T-helper 1 cell treated with Interleukin-12 subunit alpha and Interleukin-12 subunit beta and Interleukin-4 antibody, amounts not matched to agents 30 ng/mL and 1 ng/mL, for 36 hours (primary cell): ENCODE results near the gene MTHFD1L. TPM values are rescaled to one million over a fixed set of nuclear protein-coding genes. Genes with fewer than 3 reads are reported as not detected.

Experiments
- intact Hi-C: fragments of 100-400 bp; cut with micrococcal nuclease; formaldehyde crosslinking; loops from one replicate; pipeline ENCODE4 v1.15.1; 2024
- total RNA-seq: library from RNA; stranded (reverse); gene quantifications from 2 replicates; pipeline ENCODE4 v1.2.3, GENCODE V29; 2022

The MTHFD1L gene
- total RNA-seq, 1 donor from 2014 or later = 51.7 TPM

DNA sequence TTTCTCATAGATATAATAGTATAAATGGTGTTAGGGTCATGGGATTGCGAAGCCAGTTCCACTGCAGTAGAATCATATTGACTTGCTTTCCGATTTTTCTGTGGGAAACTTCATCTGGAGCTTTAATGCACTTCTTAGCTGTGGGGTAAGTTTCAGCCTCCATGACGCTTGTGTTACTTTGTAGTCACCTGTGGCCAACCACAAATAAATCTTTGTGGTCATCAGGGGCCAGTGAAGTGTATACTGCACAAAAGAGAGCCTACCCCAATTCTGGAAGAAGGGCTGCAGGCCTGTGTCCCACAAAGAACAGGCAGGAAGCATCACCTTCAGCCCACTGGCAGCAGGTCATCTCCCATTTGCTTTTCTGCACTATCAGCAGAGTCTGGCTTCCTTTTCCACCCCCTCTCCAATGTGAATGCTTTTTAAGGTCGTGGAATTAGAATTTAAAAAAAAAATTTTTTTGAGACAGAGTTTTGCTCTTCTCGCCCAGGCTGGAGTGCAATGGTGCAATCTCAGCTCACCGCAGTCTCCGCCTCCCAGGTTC is 32.0 kb downstream of the MTHFD1L start:
- intact Hi-C loops = no loop called here

DNA sequence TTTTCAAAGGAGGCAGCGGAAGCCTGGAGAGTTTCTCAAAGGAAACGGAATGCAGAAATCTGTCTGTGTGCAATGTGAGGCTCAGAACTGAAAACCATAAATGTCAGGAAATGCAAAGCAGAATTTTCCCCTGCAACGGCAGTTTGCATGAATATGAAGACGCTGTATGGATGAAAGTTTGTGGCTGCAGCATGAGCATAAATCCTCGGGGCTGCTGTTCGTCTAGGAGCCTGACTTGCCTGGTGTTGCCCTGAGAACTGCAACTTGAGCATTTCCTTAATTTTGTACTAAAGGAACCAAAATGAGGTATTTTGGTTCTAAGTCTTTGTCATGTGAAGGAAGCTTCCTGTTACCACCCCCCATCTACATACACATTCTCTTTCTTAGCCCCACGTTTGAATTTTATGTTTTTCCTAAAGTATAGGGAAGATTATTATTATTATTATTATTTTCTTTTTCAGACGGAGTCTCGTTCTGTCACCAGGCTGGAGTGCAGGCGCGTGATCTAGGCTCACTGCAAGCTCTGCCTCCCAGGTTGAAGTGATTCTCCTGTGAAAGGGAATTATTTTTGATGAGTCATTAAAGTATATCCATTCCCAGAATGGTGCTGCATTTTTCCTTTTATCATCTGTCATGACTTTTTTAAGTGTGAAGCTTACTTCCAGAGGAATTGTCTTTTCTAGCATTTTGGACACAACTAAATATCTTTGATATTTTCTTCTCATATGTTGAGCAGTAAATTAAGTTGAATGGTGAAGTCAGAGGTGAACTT is 33.1 kb downstream of the MTHFD1L start:
- intact Hi-C loops = no loop called here

DNA sequence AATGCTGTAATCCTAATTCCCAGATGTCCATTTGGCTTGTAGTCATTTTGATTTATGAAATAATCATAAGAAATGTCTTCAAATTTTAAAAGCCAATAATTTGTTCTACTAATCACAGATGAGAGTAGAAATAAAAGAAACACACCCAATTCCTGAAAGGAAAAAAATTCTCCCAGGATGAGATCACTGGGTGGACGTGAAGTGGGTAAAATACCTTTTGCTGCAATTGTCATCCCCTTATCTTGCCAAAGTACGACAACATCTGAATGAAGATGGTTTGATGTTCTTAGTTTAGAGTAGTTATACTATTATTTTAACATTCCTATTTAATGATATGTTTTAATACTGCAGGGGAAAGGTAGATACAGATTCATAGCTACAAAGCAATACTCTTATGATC is 33.7 kb downstream of the MTHFD1L start:
- intact Hi-C loops = no loop called here

DNA sequence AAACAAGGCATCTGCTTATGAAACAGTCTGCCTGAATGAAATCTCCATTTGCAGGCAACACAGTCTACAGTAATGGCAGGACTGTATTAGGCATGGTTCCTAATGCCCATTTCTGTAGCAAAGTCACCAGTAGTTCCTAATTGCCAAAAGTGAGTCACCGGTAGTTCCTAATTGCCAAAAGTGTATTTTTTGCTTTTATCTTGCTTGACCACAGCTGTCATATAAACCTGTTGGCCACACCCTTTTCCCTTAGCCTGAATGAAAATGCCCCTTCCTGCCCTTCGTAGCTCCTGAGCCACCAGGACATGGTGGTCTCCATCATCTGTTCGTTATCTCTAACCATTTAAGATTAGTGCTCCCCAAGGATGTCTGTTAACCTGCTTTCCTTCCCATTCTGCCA is 34.5 kb downstream of the MTHFD1L start:
- intact Hi-C loops = no loop called here

DNA sequence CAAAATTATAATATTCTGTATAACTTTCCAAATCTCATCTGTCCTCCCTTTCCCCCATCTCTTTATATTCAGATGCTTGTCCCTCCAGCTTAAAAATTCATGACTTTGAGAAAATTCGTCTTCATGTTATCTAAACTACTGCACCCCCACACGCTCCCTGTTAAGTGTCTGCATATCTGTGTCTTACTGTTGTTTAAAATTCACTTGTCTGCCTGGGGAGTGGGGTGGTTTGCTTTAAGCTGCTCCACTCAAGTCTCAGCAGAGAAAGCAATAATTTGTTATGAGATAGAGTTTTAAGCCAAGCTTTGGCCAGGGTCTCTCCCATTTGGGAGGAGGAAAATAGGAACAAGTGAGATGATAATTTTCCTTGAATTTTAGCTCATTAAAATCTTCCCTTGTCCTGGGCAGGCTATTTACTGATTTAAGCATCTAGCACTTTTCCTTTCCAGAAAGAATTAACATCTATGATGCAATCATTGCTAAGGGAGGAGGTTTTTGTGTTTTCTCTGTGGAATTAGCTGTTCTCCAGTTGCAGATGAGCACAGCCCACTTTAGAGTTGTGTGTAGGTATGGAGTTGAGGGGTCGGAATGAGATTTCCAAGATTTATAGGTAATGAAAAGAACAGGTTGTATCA is 36.8 kb downstream of the MTHFD1L start:
- intact Hi-C loops = no loop called here

DNA sequence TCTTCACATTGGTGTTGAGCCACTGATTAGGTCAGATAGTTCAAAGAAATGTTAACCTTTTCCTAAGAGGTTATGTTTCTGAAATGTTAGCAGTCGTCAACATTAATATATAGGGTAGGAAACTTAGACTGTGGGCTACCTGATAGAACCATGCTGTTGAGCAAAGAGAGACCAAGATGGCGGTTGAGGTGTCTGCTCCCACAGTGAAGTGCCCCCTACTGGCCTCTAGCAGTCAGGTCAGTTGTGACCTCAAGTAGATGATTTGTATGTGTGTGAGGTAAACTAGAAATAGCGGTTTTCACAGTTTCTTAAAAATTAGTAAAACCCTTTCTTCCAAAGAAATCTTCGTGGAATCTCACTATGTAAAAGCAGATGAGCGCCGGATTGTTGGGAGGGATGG is 40.3 kb downstream of the MTHFD1L start:
- intact Hi-C loops = no loop called here

DNA sequence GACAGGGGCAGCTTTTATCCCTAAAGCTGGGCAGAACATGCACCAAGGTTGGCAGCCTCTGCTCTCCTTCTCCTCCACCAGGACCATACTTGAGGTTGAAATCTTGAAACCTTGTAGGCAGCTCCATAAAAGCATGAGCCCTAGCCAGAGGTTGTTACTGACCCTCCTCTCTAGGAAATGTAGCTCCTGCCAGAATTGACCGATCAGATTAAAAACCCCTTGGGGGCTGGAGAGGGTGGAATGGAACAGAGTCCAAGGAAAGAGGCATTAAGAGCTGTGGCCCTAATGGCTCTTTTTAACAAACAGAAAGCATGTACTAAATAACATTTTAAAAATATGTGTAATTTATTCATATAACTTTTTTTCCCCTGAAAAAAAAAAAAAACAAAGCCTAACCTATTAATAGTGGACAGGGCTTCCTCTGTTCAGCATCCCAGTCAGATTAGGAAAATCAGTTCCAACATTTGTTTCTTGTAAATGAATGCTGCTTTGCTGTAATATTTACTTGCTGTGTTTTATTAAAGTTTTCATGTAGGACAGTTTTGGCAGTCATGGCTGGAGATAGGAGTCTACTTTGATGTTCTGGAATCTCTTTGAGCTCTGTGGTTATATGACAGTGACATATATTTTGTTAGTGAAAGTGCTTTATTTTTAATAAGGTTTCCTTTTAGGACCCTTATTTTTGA is 41.3 kb downstream of the MTHFD1L start:
- intact Hi-C loops = no loop called here

DNA sequence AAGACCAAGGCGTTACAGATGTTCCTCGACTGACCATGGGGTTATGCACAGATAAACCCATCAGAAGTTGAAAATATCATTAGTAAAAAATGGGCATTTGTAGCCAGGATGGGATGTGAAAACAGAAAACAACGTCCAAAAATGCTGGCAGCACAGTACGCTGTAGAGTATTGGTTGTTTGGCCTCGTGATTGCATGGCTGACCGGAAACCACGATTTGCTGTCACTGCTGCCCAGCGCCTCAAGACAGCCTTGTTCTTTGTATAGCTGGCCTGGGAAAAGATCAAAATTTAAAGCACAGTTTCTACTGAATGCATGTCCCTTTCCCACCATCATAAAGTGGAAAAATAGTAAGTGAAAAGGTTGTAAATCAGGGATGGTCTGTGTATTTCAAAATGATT is 41.9 kb downstream of the MTHFD1L start:
- intact Hi-C loops = no loop called here

DNA sequence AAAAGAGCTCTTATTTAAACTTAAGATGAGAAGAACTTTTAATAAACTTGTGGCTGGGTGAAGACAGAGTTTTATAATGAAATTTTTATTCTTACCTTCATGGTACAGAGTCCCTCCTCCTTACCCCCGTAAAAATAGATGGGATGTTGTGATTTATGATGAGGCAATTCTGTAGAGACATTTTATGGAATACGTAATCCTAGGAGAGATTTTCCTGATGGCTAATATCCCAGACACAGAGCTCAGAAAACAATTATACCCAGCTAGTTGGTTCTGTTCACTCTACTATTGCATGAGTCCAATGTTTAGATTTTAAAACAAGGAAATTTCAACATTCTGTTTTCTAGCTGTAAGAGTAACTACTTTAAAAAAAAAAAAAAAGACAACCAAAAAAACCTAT is 43.4 kb downstream of the MTHFD1L start:
- intact Hi-C loops = no loop called here

DNA sequence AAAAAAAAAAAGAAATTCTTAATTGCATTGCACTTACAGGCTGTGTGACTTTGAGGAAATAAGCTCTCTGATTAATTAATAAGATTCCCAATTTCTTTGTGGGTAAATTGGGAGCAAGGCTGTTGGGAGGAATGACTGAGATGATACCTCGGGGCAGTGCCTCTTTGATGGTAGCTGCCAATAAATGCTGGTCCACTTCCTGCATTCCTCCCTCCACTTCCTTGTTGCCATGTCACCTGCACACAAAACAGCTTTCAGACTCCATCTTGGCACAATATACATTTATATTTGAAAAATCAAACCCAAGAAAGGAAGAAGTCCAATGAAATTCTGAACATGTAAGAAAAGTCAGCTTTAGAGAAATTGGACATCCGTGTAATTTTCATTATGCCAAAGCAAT is 45.1 kb downstream of the MTHFD1L start:
- intact Hi-C loops = no loop called here

DNA sequence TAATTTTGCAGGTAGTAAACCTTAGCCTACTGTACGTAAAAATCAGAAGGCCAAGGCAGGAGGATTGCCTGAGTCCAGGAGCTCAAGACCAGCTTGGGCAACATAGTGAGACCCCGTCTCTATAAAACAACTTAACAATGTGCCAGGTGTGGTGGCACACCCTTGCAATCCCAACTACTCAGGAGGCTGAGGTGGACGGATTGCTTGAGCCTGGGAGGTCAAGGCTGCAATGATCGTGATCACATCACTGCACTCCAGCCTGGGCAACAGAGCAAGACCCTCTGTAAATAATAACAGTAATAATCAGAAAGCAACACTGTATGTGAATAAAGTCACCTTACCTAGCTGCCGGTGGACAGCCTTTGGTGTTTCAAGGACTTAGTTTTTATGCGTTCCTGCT is 48.9 kb downstream of the MTHFD1L start:
- intact Hi-C loops = no loop called here

DNA sequence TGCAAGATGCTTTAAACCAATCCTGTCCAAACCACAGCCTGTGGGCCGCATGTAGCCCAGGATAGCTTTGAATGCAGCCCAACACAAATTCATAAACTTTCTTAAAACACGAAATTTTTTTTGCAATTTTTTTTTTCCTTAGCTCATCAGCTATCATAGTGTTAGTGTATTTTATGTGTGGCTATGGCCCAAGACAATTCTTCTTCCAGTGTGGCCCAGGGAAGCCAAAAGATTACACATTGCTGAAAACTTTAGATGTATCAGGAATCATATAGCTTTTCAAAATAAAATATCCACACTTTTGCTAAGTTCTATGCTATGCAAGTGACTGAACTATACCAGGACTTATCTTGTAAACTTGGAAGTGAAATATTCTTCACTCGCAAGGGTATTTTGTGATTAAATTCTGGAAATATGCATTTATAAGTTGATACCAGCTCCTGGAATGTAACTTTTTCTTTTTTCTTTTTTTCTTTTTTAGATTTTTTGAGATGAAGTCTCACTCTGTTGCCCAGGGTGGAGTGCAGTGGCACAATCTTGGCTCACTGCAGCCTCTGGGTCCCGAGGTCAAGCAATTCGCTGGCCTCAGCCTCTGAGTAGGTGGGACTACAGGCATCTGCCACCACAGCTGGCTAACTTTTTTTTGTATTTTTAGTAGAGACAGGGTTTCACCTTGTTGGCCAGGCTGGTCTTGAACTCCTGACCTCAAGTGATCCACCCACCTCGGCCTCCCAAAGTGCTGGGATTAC is 49.8 kb downstream of the MTHFD1L start:
- intact Hi-C loops = no loop called here

DNA sequence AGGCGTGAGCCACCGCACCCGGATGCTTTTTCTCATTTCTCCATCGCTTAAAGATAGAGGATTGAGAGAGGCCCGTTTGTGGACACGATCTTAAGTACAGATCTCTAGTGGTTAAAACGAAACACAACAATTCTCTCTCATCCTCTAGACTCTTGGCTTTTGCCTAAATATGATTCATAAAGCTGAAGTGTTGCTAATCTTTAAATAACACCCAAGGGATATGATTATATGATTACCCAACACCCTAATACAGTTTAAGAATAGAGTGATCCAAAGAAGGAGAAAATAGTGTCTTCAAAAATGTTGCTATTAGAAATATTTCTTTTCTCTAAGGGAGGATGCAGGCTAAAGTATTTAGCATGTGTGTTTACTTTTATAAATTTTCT is 50.4 kb downstream of the MTHFD1L start:
- intact Hi-C loops = no loop called here

DNA sequence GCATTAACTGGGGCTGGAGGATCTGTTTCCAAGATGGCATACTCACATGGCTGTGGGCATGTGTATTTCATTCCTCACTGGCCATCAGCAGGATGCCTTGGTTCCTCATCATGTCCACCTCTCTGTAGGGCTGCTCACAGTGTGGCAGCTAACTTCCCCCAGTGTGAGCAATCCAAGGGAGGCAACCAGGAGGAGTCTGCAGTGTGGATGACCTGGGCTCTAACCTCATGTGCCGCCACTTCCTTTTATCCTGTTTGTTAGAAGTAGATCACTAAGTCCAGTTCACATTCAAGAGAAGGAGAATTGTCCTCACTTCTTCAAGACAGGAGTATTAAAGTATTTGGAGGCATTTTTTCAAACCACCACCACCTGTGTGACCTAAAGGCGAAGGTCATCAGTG is 54.4 kb downstream of the MTHFD1L start:
- intact Hi-C loops = no loop called here

DNA sequence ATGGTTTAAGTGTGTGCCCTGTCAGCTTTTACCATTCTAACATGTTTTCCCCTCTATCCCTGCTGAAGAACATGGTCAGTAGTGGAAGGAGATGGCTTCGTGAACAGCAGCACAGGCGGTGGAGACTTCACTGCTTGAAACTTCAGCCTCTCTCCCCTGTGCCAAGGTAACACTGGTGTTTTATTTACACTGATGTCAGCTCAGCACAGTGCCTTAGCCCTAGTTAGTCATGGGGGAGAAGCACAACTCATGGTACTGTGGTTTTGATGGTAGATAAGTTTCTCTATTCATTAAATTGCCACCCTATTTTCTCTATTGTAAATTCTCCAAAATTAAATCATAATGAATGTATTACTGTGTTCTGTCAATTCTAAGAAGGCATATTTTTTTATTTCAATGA is 56.6 kb downstream of the MTHFD1L start:
- intact Hi-C loops = no loop called here

DNA sequence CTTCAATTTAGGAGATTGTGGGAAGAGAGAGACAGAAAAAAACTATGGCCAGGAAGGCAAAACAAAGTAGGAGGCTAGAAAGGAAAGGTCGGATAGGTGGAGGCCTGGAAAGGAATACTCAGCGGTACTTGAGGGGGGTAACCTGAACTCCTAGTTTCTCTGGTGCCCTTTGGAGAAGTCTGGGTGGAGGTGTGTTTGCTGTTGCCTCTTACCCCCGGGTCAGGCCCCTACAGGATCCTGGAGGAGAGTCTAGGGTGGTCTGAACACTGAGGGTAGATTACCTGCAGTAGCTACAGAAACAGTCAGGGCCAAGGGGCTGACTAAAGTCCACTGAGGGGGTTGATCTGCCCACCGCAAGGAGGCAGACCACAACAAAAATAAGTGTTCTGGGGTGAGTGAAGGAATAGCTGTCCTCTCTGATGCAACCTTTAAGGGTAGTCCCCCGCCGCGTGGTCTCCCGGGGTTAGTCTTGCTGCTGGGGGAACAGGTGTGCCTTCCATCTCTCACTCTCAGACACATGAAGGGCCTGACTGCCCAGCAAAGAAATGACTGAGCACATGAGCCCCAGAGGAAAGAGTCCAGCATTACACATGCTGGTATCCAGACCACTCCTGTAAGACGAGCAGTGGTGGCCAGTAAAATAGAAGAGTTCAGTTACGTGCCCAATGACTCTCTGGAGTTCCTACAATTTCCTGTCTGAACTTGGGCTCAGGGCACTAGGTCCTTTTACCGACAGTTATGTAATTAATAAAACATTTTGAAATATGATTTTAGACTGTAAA is 59.5 kb downstream of the MTHFD1L start:
- intact Hi-C loops = no loop called here

DNA sequence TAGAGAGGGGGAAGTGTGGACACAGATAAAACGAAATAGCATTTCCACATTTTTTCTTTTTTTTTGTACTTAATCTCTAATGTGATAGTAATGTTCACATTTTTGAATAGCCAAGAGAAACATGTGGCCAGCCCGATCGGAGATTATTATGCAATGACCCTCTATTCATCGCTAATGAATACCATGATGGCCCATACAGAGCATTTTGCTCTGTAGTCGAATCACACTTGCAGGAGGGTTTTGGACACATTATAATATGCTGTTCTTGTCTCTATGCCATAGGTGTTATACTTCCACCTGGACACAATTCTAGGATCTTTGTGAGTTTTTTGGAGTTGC is 60.1 kb downstream of the MTHFD1L start:
- intact Hi-C loops = no loop called here

DNA sequence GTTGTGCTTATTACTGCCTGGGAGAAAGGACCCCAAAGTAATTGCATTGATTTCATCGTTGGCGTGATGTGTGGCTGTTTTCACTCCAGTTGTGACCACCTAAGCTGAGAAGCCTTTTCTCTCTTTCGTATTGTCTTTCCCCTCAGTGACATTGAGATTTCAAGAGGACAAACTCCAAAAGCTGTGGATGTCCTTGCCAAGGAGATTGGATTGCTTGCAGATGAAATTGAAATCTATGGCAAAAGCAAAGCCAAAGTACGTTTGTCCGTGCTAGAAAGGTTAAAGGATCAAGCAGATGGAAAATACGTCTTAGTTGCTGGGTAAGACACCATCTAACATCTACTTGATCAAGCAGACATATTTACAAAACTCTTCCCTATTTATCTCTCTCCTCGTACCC is 60.5 kb downstream of the MTHFD1L start:
- intact Hi-C loops = no loop called here

DNA sequence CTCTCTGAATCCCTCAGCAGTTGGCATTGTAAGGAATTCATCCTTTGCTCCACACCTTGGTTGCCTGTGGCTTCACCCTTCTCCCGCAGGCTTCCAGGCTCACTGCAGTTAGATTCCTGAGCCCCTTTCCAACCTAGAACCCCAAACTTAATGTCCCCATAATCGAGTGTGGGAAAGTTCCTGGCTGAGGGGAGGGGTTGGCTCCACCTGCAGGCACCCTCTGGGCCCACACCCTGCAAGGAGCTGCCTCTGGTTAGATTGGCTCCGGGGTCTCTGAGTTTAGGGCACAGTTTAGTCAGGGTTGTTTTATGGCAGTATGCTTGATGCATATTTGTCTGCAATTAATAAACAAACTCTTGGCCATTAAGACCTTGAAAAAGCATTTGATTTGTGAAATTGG is 63.4 kb downstream of the MTHFD1L start:
- intact Hi-C loops = no loop called here

DNA sequence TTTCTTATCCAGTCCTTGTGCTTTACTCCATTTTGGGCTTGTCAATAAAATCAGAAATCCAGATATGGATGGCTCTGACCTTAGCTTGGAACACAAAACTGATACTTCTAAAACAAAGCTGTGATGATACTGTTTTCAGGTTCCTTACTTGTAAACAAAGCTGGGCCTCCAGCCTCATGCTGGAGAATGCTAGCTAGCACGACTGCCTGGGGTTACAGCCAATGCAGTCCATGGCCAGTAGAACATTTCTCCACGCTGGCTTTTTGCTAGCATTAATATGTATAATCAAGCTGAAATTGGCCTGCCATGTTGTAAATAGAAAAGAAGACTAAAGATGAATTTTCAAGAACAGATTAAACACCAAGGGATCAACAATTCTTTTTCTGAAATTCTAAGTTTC is 63.9 kb downstream of the MTHFD1L start:
- intact Hi-C loops = no loop called here

DNA sequence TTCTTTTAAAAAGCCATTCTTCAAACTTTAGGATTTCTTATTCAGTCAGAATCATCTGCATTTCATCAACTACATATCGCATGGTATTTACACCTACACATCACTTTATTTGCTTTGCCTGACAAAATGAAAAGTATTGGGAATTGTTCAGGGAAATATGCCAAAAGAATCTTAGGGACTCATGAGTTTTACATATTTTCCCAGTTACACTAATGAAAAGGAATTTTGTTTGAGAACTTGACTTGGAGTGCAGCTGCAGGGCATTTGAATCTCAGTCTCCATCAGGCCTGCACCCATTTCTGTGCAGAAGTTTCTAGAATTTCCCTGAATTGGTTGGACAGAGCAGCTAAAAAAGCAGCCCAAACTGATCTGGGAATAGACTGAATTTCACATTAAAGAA is 65.3 kb downstream of the MTHFD1L start:
- intact Hi-C loops = no loop called here
